ENCODE results near the gene GPAT3.

GRCh38 chr4:83639849-83640493, 104.1 kb downstream of the GPAT3 start:
- TF ChIP-seq ZNF148 (tag by site-specific recombination; IDR thresholded peaks at IDR 0.05; ENCODE audit: borderline replicate concordance) (no peak), ZNF639 (tag by site-specific recombination; IDR thresholded peaks at IDR 0.05) (no peak), CTCF (tag by site-specific recombination; IDR thresholded peaks at IDR 0.05) (peak; percentile 66; the same call in 1 of the 2 replicates), ATF2 (tag by site-specific recombination; IDR thresholded peaks at IDR 0.05; ENCODE audit: low read depth) (no peak), BCL11A (tag by site-specific recombination; IDR thresholded peaks at IDR 0.05; ENCODE audit: low read depth) (no peak), YY2 (tag by site-specific recombination; IDR thresholded peaks at IDR 0.05) (no peak), SALL2 (tag by site-specific recombination; IDR thresholded peaks at IDR 0.05; ENCODE audit: borderline replicate concordance) (no peak)
